ENCODE measurements around the gene STX3. TPM values are rescaled to one million over a fixed set of nuclear protein-coding genes. Genes with fewer than 3 reads are reported as not detected.
A peak's percentile ranks its signal among the peaks of the same experiment; 100 is the strongest.

The STX3 gene
- total and polyA plus RNA-seq, 7 donors = 3.8 to 11.1 (median 7.3) TPM

DNA sequence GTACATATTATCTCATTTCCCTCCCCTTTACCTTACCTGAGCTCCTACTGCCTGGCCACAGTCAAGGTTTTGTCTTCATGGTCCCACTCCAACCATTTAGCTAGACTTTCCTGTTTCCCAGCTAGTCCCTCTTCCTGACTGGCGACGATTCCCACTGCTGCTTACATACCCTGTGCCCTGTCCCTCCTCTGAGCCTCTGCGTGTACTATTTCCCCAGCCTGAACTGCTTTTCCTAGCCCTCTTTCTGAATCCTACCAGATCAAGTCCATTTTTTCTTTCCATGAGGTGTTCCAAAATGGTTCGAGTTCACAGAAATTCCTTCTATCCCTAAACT lies 32.0 kb downstream of the STX3 start:
- TF ChIP-seq CTCF (IDR thresholded peaks at IDR 0.05) = no peak
- intact Hi-C loops (cut with DNase I) = no loop called here
- peaks cover 2 to 47% of the 10 kb centered on the region in 2 donors for H3K36me3 ChIP-seq (ENCODE audit: insufficient read depth in 1 of 2, low read depth in 1 of 2)

DNA sequence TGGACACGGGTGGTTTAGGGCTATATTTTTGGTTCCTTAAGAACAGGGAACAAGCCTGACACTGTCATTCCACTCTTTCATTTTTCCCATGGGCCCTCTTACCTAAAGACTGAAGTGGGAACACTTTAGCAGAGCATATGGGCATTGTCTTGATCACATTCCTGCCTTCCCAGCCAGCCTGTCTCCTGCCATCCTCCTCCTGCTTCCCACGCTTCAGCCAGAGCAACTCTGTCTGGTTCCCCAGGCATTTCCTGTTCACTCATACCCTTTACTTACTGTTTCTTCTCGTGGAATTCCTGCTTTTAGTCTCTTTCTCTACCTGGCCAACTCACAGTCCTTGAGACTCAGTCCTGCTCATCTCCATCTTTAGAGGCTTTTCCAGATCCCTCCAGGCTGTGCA lies 32.6 kb downstream of the STX3 start:
- Histone ChIP-seq H3K4me1 (peaks cover 9% of the 10 kb centered on the region), H3K4me3 (no peak overlapping the region), H3K27me3 (ENCODE audit: insufficient read depth in 3 of 3, low read length in 2 of 3) (no peaks in the 10 kb centered on the region), H3K36me3 (ENCODE audit: insufficient read depth in 1 of 2, low read depth in 1 of 2) (peaks cover 2 to 53% of the 10 kb centered on the region in 2 donors), H3K27ac (no peak overlapping the region), H3K9me3 (no peaks in the 10 kb centered on the region)
- ATAC-seq (no peak), DNase-seq (no peak)
- no peak for TF ChIP-seq CTCF (IDR thresholded peaks at IDR 0.05)
- intact Hi-C loops (cut with DNase I) = no loop called here
- 58 to 63% (median 61%) methylated on average over 3 of the region's 3 CpGs for WGBS, 3 donors

More for the DNA sequence above, 32.0 kb downstream of the STX3 start:
- WGBS, 3 donors = 70 to 89% (median 73%) methylated on average over 4 of the region's 4 CpGs
- Histone ChIP-seq H3K4me1 (peaks cover 9% of the 10 kb centered on the region), H3K27me3 (ENCODE audit: insufficient read depth in 3 of 3, low read length in 2 of 3) (no peaks in the 10 kb centered on the region), H3K27ac (peak overlapping the region; percentile 48), H3K4me3 (no peak overlapping the region), H3K9me3 (no peaks in the 10 kb centered on the region)
- DNase-seq = no peak
- ATAC-seq = peak in 3 of 4 donors; percentile 14 to 41 (median 30)

DNA sequence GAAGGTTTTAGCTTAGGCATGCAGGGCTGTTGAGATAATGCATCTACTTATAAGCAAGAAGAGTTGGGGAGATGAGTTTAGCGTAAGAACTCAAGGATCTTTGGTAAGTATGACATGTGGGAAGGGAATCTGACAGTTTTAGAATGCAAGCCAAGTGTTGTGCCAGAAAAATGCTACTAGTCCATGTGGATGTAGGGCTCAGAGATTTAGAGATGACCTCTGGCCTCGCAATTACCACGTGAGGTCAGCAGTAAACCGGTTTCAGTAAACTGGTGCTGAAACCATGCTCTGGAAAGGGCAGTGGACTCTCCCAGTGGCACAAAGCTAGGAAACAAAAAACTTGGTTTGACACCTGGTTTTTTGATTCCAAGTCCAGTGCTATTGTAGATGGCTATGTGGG lies 36.5 kb downstream of the STX3 start:
- peaks cover 6% of the 10 kb centered on the region for H3K4me1 ChIP-seq
- intact Hi-C loops (cut with DNase I) = no loop called here
- H3K4me3 ChIP-seq = no peak overlapping the region
- no peaks in the 10 kb centered on the region for H3K9me3 ChIP-seq
- peaks cover 9 to 91% of the 10 kb centered on the region in 2 donors for H3K36me3 ChIP-seq (ENCODE audit: insufficient read depth in 1 of 2, low read depth in 1 of 2)
- DNase-seq (no peak), ATAC-seq (no peak)
- WGBS, 3 donors = 80 to 84% (median 83%) methylated on average over 4 of the region's 4 CpGs
- no peak overlapping the region for H3K27ac ChIP-seq
- no peaks in the 10 kb centered on the region for H3K27me3 ChIP-seq (ENCODE audit: insufficient read depth in 3 of 3, low read length in 2 of 3)
- TF ChIP-seq CTCF (IDR thresholded peaks at IDR 0.05) = no peak

DNA sequence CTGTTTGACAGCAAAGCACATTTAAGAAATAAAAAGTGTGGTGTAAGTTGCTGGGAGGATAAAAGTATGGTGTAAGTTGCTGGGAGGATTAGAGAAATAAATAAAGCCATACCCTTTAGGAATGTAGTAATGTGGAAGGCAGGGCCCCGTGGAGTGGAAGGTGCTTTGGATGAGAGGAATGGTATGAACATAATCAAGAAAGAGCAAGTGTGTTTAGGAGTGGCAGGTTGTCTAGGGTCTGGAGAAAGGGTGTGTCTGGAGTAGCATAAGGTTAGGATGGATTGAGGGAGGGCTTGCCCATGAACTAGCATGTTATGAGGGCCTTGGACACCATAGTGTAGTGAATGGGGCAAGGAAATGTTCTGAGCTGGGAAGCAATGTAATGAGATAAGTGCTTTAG lies 37.3 kb downstream of the STX3 start:
- Histone ChIP-seq H3K27me3 (ENCODE audit: insufficient read depth in 3 of 3, low read length in 2 of 3) (no peaks in the 10 kb centered on the region), H3K36me3 (ENCODE audit: insufficient read depth in 1 of 2, low read depth in 1 of 2) (peaks cover 9 to 99% of the 10 kb centered on the region in 2 donors), H3K4me3 (no peak overlapping the region), H3K9me3 (no peaks in the 10 kb centered on the region), H3K27ac (no peak overlapping the region), H3K4me1 (no peaks in the 10 kb centered on the region)
- TF ChIP-seq CTCF (IDR thresholded peaks at IDR 0.05) = no peak
- DNase-seq (no peak), ATAC-seq (no peak)
- intact Hi-C loops (cut with DNase I) = no loop called here
- WGBS, 3 donors = 75 to 85% (median 76%) methylated on average over 1 of the region's 1 CpG

DNA sequence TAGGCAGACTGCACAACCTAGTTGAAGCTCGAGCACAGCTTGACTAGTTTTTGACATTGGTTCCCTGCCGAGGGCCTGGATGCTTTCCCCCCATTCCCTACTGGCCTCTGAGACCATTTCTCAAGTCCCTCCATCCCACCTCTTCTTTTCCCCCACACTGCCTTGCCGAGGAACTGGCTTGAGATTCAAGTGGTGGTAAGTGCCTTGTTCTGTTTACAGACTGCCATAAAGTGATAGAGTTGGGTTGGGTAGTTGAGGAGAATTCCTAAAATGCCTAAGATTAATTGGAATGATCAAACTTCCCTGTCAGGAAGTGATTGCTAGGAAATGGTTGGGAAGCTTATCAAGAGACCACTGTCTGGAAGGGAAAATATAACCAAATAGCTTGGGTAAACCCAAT lies 39.2 kb downstream of the STX3 start:
- WGBS, 3 donors = 65 to 72% (median 70%) methylated on average over 3 of the region's 3 CpGs
- TF ChIP-seq CTCF (IDR thresholded peaks at IDR 0.05) = no peak

More for the DNA sequence above, 39.2 kb downstream of the STX3 start:
- ATAC-seq = no peak
- Histone ChIP-seq H3K27me3 (ENCODE audit: insufficient read depth in 3 of 3, low read length in 2 of 3) (no peaks in the 10 kb centered on the region), H3K27ac (no peak overlapping the region), H3K9me3 (no peaks in the 10 kb centered on the region), H3K4me3 (no peak overlapping the region), H3K36me3 (ENCODE audit: insufficient read depth in 1 of 2, low read depth in 1 of 2) (peaks cover 7 to 99% of the 10 kb centered on the region in 2 donors), H3K4me1 (no peaks in the 10 kb centered on the region)
- DNase-seq = no peak
- intact Hi-C loops (cut with DNase I) = no loop called here

All from psoas muscle (tissue), 8 donors.